ENCODE data around the gene KLK5. TPM values are rescaled to one million over a fixed set of nuclear protein-coding genes. Genes with fewer than 3 reads are reported as not detected.
A peak's percentile ranks its signal among the peaks of the same experiment; 100 is the strongest.

The KLK5 gene
- polyA plus RNA-seq, 3 donors: not detected

DNA sequence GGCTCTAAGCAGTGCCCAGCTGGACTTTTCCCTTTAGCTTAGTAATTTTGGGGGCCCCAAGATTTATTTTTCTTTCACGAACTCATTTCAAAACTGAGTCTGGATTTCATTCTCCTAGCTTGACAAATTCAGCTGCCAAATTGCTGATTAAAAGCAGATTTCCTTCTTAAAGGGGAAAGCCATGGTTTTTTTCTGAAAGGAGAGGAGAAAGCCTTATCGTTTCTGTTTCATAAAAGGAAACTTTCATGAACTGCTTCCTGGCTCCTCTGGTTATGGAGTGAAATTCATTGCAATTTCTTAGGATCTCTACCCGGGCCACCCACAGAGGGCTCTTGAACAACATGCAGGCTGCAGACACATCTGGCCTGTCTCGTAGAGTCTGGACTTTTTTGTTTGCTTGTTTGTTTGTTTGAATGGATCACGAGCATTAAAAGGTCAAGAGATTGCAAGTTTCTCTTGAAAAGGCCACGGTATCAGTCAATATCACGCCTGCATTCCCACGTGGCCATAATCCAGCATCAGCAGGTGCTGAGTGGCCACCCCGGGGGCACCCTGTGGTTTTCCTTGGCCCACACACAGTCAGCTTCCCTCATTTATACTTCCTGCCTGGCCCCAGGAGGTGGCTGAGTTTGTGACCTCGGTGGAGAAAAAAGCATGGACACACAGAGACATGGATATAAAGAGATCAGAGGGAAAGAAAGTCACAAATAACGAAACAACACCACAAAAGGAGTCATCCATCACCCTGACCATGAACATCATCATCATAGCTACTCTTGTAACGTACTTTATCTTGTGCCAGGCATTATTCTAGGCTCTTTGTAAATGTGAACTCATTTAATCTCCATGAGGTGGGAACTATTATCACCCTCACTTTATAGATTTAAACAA lies 31.2 kb downstream of the KLK5 start:
- TF ChIP-seq, protein P1, sequence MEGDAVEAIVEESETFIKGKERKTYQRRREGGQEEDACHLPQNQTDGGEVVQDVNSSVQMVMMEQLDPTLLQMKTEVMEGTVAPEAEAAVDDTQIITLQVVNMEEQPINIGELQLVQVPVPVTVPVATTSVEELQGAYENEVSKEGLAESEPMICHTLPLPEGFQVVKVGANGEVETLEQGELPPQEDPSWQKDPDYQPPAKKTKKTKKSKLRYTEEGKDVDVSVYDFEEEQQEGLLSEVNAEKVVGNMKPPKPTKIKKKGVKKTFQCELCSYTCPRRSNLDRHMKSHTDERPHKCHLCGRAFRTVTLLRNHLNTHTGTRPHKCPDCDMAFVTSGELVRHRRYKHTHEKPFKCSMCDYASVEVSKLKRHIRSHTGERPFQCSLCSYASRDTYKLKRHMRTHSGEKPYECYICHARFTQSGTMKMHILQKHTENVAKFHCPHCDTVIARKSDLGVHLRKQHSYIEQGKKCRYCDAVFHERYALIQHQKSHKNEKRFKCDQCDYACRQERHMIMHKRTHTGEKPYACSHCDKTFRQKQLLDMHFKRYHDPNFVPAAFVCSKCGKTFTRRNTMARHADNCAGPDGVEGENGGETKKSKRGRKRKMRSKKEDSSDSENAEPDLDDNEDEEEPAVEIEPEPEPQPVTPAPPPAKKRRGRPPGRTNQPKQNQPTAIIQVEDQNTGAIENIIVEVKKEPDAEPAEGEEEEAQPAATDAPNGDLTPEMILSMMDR (IDR thresholded peaks at IDR 0.05): no peak
- intact Hi-C loops (cut with micrococcal nuclease): loop anchor here in 1 of 2 donors (10.0 kb wide), 1 partner anchor 243 kb away; no protein-coding TSS in a partner anchor
- Histone ChIP-seq H4K20me1 (ENCODE audit: insufficient read depth, low read length) (no peaks in the 10 kb centered on the region), H2AFZ (ENCODE audit: insufficient read depth, low read depth, low read length, poor library complexity, severe bottlenecking) (no peak overlapping the region), H3K79me2 (ENCODE audit: insufficient read depth, low read length) (no peaks in the 10 kb centered on the region), H3K4me2 (replicated peaks; ENCODE audit: extremely low read depth, low read length, poor library complexity, severe bottlenecking) (no peak overlapping the region), H3K9ac (ENCODE audit: insufficient read depth, low read length, poor library complexity, severe bottlenecking) (no peak overlapping the region), H3K36me3 (replicated peaks in 1 of 2; ENCODE audit: control insufficient read depth in 1 of 2, insufficient read depth in 2 of 2, low read length in 2 of 2) (no peaks in the 10 kb centered on the region), H3K9me3 (replicated peaks in 1 of 2; ENCODE audit: control insufficient read depth in 1 of 2, insufficient read depth in 1 of 2, low read length in 2 of 2) (no peaks in the 10 kb centered on the region), H3K27me3 (ENCODE audit: control insufficient read depth in 2 of 2, insufficient read depth in 2 of 2, low read length in 2 of 2) (peaks cover 0 to 3% of the 10 kb centered on the region in 2 donors), H3K4me3 (replicated peaks in 1 of 3; ENCODE audit: low read depth in 2 of 3, low read length in 3 of 3) (no peak overlapping the region), H3K27ac (ENCODE audit: low read depth in 1 of 2, low read length in 2 of 2) (no peak overlapping the region), H3K4me1 (ENCODE audit: control insufficient read depth in 1 of 2, insufficient read depth in 2 of 2, low read length in 2 of 2) (no peaks in the 10 kb centered on the region)
- Mint-ChIP-seq H3K36me3 (no peaks in the 10 kb centered on the region), H3K27ac (no peak overlapping the region), H3K9me3 (no peaks in the 10 kb centered on the region), H3K4me3 (peak overlapping the region in 1 of 2 donors; percentile 69), H3K4me1 (peaks cover 9% of the 10 kb centered on the region), H3K27me3 (ENCODE audit: low read depth in 3 of 3) (peaks cover 5 to 27% (median 18%) of the 10 kb centered on the region in 3 donors)
- WGBS (ENCODE audit: insufficient coverage): 3% methylated on average over 8 of the region's 12 CpGs
- no peak for DNase-seq

DNA sequence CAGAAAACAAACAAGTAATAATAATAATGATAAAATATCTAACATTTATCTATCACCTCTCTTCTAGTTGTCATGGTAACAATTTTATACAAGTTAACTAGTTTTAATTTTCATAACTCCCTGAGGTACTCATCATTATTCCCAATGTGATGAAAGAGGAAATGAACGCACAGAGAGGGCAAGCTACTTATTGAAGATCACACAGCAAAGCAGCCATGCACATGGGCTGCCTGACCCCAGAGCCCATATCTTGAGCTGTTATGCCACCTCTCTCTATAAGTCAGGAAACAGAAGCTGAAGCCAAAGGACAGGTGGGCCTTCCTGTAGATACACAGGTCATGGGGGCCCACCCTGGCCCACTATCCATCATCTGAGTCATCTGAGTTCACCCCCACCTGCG lies 36.8 kb downstream of the KLK5 start:
- DNase-seq: no peak
- Mint-ChIP-seq H3K27ac (no peak overlapping the region), H3K27me3 (ENCODE audit: low read depth in 3 of 3) (peaks cover 5 to 14% (median 12%) of the 10 kb centered on the region in 3 donors), H3K4me3 (no peak overlapping the region), H3K4me1 (no peaks in the 10 kb centered on the region), H3K36me3 (no peaks in the 10 kb centered on the region), H3K9me3 (peaks cover 0 to 3% (median 0%) of the 10 kb centered on the region in 7 donors)
- Histone ChIP-seq H3K4me2 (replicated peaks; ENCODE audit: extremely low read depth, low read length, poor library complexity, severe bottlenecking) (no peak overlapping the region), H3K36me3 (replicated peaks in 1 of 2; ENCODE audit: control insufficient read depth in 1 of 2, insufficient read depth in 2 of 2, low read length in 2 of 2) (no peaks in the 10 kb centered on the region), H3K79me2 (ENCODE audit: insufficient read depth, low read length) (no peaks in the 10 kb centered on the region), H3K4me1 (ENCODE audit: control insufficient read depth in 1 of 2, insufficient read depth in 2 of 2, low read length in 2 of 2) (no peaks in the 10 kb centered on the region), H3K4me3 (replicated peaks in 1 of 3; ENCODE audit: low read depth in 2 of 3, low read length in 3 of 3) (no peak overlapping the region), H3K9ac (ENCODE audit: insufficient read depth, low read length, poor library complexity, severe bottlenecking) (no peak overlapping the region), H3K27me3 (ENCODE audit: control insufficient read depth in 2 of 2, insufficient read depth in 2 of 2, low read length in 2 of 2) (peaks cover 18 to 27% of the 10 kb centered on the region in 2 donors), H3K9me3 (replicated peaks in 1 of 2; ENCODE audit: control insufficient read depth in 1 of 2, insufficient read depth in 1 of 2, low read length in 2 of 2) (peaks cover 0 to 6% of the 10 kb centered on the region in 2 donors), H3K27ac (ENCODE audit: low read depth in 1 of 2, low read length in 2 of 2) (no peak overlapping the region), H4K20me1 (ENCODE audit: insufficient read depth, low read length) (no peaks in the 10 kb centered on the region), H2AFZ (ENCODE audit: insufficient read depth, low read depth, low read length, poor library complexity, severe bottlenecking) (no peak overlapping the region)
- TF ChIP-seq, protein P1 (IDR thresholded peaks at IDR 0.05): no peak
- WGBS (ENCODE audit: insufficient coverage): no CpG with 5 or more reads among the region's 2 CpGs
- intact Hi-C loops (cut with micrococcal nuclease): no loop called here

Data from CD14-positive monocyte (primary cell).